HG02623 (cell line): ENCODE data around the gene KIF25.

ENCODE experiments used
- ATAC-seq: cut with Tn5 transposase; IDR thresholded peaks from one replicate; pipeline ENCODE4 v1.9.1; 2021; ENCODE audit warnings: moderate library complexity; ENCODE audit not compliant: unreplicated experiment

KIF25 gene

GRCh38 chr6:168033791-168034190, 36.3 kb downstream of the KIF25 start:
- no peak for ATAC-seq

- no peak for ATAC-seq
Measured at GRCh38 chr6:168034537-168034936, 37.1 kb downstream of the KIF25 start.

- no peak for ATAC-seq
Measured at GRCh38 chr6:168035098-168035660, 37.7 kb downstream of the KIF25 start.

- ATAC-seq, result no peak
Measured at GRCh38 chr6:168035661-168036545, 38.4 kb downstream of the KIF25 start.

GRCh38 chr6:168037242-168037641, 39.8 kb downstream of the KIF25 start:
- ATAC-seq, result no peak

GRCh38 chr6:168037856-168038255, 40.4 kb downstream of the KIF25 start:
- ATAC-seq, result no peak

GRCh38 chr6:168038576-168039140, 41.2 kb downstream of the KIF25 start:
- no peak for ATAC-seq

GRCh38 chr6:168039301-168039700, 41.8 kb downstream of the KIF25 start:
- ATAC-seq, result no peak

- ATAC-seq, result no peak
Measured at GRCh38 chr6:168039849-168040248, 42.4 kb downstream of the KIF25 start.

- ATAC-seq, result no peak
Measured at GRCh38 chr6:168040856-168041496, 43.5 kb downstream of the KIF25 start.

GRCh38 chr6:168041928-168042327, 44.5 kb downstream of the KIF25 start:
- ATAC-seq, result no peak

GRCh38 chr6:168042426-168043192, 45.1 kb downstream of the KIF25 start:
- no peak for ATAC-seq

GRCh38 chr6:168043193-168043847, 45.8 kb downstream of the KIF25 start:
- ATAC-seq, result no peak

- ATAC-seq, result no peak
Measured at GRCh38 chr6:168043848-168044415, 46.5 kb downstream of the KIF25 start.

GRCh38 chr6:168044521-168045130, 47.2 kb downstream of the KIF25 start:
- ATAC-seq, result no peak

GRCh38 chr6:168045141-168045691, 47.7 kb downstream of the KIF25 start:
- no peak for ATAC-seq

- no peak for ATAC-seq
Measured at GRCh38 chr6:168045706-168046620, 48.5 kb downstream of the KIF25 start.

- no peak for ATAC-seq
Measured at GRCh38 chr6:168046696-168047095, 49.2 kb downstream of the KIF25 start.
